OCI-LY1 (cell line): ENCODE measurements around the gene ZNF672.

Experiments used
- EZH2 ChIP-seq: fragments of 200-600 bp; sonication (generic), shearing (Covaris generic); IDR thresholded peaks from 2 replicates; pipeline ENCODE4 v1.8.0; 2017; ENCODE audit warnings: borderline replicate concordance, mixed run types, mild to moderate bottlenecking, antibody characterized with exemption, low read length, moderate library complexity, mixed read lengths
- TF ChIP-seq, protein P1 (sequence below): fragments of 200-600 bp; sonication (generic), shearing (Covaris generic); IDR thresholded peaks from 2 replicates; pipeline ENCODE4 v1.5.1; 2017; ENCODE audit warnings: mild to moderate bottlenecking, antibody characterized with exemption, low read length, moderate library complexity, mixed read lengths

- TF ChIP-seq, protein P1, sequence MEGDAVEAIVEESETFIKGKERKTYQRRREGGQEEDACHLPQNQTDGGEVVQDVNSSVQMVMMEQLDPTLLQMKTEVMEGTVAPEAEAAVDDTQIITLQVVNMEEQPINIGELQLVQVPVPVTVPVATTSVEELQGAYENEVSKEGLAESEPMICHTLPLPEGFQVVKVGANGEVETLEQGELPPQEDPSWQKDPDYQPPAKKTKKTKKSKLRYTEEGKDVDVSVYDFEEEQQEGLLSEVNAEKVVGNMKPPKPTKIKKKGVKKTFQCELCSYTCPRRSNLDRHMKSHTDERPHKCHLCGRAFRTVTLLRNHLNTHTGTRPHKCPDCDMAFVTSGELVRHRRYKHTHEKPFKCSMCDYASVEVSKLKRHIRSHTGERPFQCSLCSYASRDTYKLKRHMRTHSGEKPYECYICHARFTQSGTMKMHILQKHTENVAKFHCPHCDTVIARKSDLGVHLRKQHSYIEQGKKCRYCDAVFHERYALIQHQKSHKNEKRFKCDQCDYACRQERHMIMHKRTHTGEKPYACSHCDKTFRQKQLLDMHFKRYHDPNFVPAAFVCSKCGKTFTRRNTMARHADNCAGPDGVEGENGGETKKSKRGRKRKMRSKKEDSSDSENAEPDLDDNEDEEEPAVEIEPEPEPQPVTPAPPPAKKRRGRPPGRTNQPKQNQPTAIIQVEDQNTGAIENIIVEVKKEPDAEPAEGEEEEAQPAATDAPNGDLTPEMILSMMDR: no peak
- no peak for TF ChIP-seq EZH2
These were observed 6.5 kb downstream of the ZNF672 start for GRCh38 chr1:248844526-248844925.
